Cardiac fibroblast (primary cell): ENCODE measurements around the gene ATIC.

Source experiments
- DNase-seq, 2 donors: peaks; one replicate each; pipeline versions ENCODE4 v3.0.0 to v3.0.0-alpha.2; 2010; ENCODE audit warnings: low read depth in 2 of 2
- H3K4me3 ChIP-seq, 2 donors: replicated peaks in 1 of 2; 1 replicate in 1 of 2; 2 replicates in 1 of 2; pipeline ENCODE4 v1.5.1; 2011; ENCODE audit warnings: low read depth in 2 of 2, low read length in 2 of 2, mild to moderate bottlenecking in 2 of 2, moderate library complexity in 1 of 2
- TF ChIP-seq, protein P1 (sequence below): IDR thresholded peaks from one replicate; pipeline ENCODE4 v1.5.1; 2011; ENCODE audit warnings: low read depth, mild to moderate bottlenecking, low read length, inconsistent platforms

ATIC gene

GRCh38 chr2:215363039-215363438, 51.2 kb downstream of the ATIC start:
- no peak overlapping the region for H3K4me3 ChIP-seq
- peak; percentile 14 to 49 for DNase-seq
- TF ChIP-seq, protein P1, sequence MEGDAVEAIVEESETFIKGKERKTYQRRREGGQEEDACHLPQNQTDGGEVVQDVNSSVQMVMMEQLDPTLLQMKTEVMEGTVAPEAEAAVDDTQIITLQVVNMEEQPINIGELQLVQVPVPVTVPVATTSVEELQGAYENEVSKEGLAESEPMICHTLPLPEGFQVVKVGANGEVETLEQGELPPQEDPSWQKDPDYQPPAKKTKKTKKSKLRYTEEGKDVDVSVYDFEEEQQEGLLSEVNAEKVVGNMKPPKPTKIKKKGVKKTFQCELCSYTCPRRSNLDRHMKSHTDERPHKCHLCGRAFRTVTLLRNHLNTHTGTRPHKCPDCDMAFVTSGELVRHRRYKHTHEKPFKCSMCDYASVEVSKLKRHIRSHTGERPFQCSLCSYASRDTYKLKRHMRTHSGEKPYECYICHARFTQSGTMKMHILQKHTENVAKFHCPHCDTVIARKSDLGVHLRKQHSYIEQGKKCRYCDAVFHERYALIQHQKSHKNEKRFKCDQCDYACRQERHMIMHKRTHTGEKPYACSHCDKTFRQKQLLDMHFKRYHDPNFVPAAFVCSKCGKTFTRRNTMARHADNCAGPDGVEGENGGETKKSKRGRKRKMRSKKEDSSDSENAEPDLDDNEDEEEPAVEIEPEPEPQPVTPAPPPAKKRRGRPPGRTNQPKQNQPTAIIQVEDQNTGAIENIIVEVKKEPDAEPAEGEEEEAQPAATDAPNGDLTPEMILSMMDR = no peak

GRCh38 chr2:215363461-215364156, 51.8 kb downstream of the ATIC start:
- peak; percentile 37 to 62 for DNase-seq
- H3K4me3 ChIP-seq = no peak overlapping the region
- TF ChIP-seq, protein P1 = no peak

GRCh38 chr2:215364157-215365155, 52.6 kb downstream of the ATIC start:
- TF ChIP-seq, protein P1 = no peak
- H3K4me3 ChIP-seq = no peak overlapping the region
- DNase-seq = peak; percentile 28 to 52

DNA sequence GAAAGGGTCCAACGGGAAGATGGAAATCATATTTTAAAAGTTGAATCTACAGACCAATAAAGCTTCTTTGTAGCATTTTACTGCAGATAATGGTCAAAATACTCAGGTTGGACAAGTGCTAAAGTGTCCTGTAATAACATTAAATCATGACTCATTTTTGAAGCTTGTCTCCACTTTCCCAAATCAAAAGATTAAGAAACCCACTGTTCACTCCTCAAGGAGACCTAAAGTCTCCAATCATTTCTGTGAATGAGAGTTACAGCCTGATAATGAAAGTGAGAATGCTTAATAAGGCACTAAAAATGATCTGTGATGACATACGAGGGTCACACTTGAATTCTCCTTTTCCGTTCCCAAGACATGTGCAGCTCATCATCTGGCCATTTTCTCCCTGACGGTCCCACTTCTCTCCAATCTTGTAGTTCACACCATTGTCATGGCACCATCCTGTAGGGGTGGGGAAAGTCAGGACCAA, 53.4 kb downstream of the ATIC start:
- H3K4me3 ChIP-seq = no peak overlapping the region
- peak; percentile 26 to 46 for DNase-seq
- TF ChIP-seq, protein P1 = no peak

GRCh38 chr2:215366440-215367032, 54.7 kb downstream of the ATIC start:
- DNase-seq = peak; percentile 16 to 48
- TF ChIP-seq, protein P1 = no peak
- no peak overlapping the region for H3K4me3 ChIP-seq

GRCh38 chr2:215367662-215368492, 56.0 kb downstream of the ATIC start:
- DNase-seq = peak; percentile 68 to 84
- TF ChIP-seq, protein P1 = no peak
- H3K4me3 ChIP-seq = no peak overlapping the region
